ENCODE results near the gene AHNAK2.
"Not testable (repeated sequence)": the region's sequence is repeated elsewhere in the genome, so short reads cannot be mapped to it uniquely, and the experiment has no call there.

The AHNAK2 gene

GRCh38 chr14:104957146-104958113 is 20.7 kb downstream of the AHNAK2 start:
- 0 out of 2 replicates have a peak overlapping the region, but pooled peaks have one; percentile 5 for H3K27ac ChIP-seq
- TF ChIP-seq CTCF (conservative IDR thresholded peaks at IDR 0.05): no peak

- H3K27ac ChIP-seq: no peak overlapping the region
- no peak for TF ChIP-seq CTCF (conservative IDR thresholded peaks at IDR 0.05)
Measured at GRCh38 chr14:104956290-104956890, 21.8 kb downstream of the AHNAK2 start.

- no peak overlapping the region for H3K27ac ChIP-seq
- no peak for TF ChIP-seq CTCF (conservative IDR thresholded peaks at IDR 0.05)
Measured at GRCh38 chr14:104955396-104955770, 22.8 kb downstream of the AHNAK2 start.

- H3K27ac ChIP-seq: no peak overlapping the region
- TF ChIP-seq CTCF (conservative IDR thresholded peaks at IDR 0.05): no peak
Measured at GRCh38 chr14:104954746-104955395, 23.3 kb downstream of the AHNAK2 start.

- no peak for TF ChIP-seq CTCF (conservative IDR thresholded peaks at IDR 0.05)
- H3K27ac ChIP-seq: no peak overlapping the region
Measured at GRCh38 chr14:104953896-104954656, 24.1 kb downstream of the AHNAK2 start.

- no peak for TF ChIP-seq CTCF (conservative IDR thresholded peaks at IDR 0.05)
- no peak overlapping the region for H3K27ac ChIP-seq
Measured at GRCh38 chr14:104953097-104953496, 25.1 kb downstream of the AHNAK2 start.

GRCh38 chr14:104951863-104952657 is 26.1 kb downstream of the AHNAK2 start:
- H3K27ac ChIP-seq: not testable (repeated sequence)

GRCh38 chr14:104950701-104951100 is 27.5 kb downstream of the AHNAK2 start:
- H3K27ac ChIP-seq: not testable (repeated sequence)

All from VCaP (cell line).